GM12878 (cell line): ENCODE results near the gene POU2F3. TPM values are rescaled to one million over a fixed set of nuclear protein-coding genes. Genes with fewer than 3 reads are reported as not detected.

ENCODE experiments used
- ATAC-seq: fragments of 200-7000 bp; cut with Tn5 transposase; 3 replicates; pipeline ENCODE4 v1.9.1; 2020; ENCODE audit warnings: mild to moderate bottlenecking, moderate library complexity
- BruUV-seq: library from RNA; stranded (reverse); fragments of 400-500 nt; replicated peaks from 2 replicates; lab custom pipeline; 2021; lab: Mats Ljungman, UMichigan
- CTCF ChIA-PET: fragments of 300-600 bp; sonication (Branson Sonifier 250); formaldehyde crosslinking; extraction: SDS; loops from one replicate; lab custom pipeline; 2021; ENCODE audit warnings: inconsistent platforms; lab: Yijun Ruan, JAX
- POLR2A ChIA-PET: fragments of 350-600 bp; formaldehyde crosslinking; extraction: SDS; loops from one replicate; lab custom pipeline; 2021; ENCODE audit warnings: inconsistent platforms; lab: Charles Lee
- RAD21 ChIA-PET: fragments of 300-600 bp; sonication (Branson Sonifier 250); formaldehyde crosslinking; loops from one replicate; lab custom pipeline; 2023; ENCODE audit warnings: antibody characterized with exemption; ENCODE audit not compliant: unreplicated experiment; lab: Charles Lee
- SMC1A ChIA-PET: fragments of 300-600 bp; sonication (Branson Sonifier 250); formaldehyde crosslinking; loops from one replicate; lab custom pipeline; 2023; ENCODE audit not compliant: unreplicated experiment, uncharacterized antibody; lab: Charles Lee
- DNase-seq: peaks from one replicate; pipeline ENCODE4 v3.0.0-alpha.2; 2011; ENCODE audit warnings: low read depth, low spot score
- FAIRE-seq: peaks from 3 replicates; lab custom pipeline; 2011; peaks lifted over from hg19 to GRCh38; lab: Jason Lieb, UNC
- H2AFZ ChIP-seq: 2 replicates; pipeline ENCODE4 v1.6.0; 2011; ENCODE audit warnings: low read depth, low read length, control low read depth; ENCODE audit not compliant: control insufficient read depth
- H3K27ac ChIP-seq: 2 replicates; pipeline ENCODE4 v1.5.1; 2011; ENCODE audit warnings: control low read depth; ENCODE audit not compliant: control insufficient read depth, insufficient read depth
- H3K27me3 ChIP-seq, 2 experiments: replicated peaks in 1 of 2; 2 replicates each; pipeline versions ENCODE4 v1.6.0 to v1.6.1; 2011; ENCODE audit warnings: low read length in 1 of 2; ENCODE audit not compliant: control insufficient read depth in 2 of 2, insufficient read depth in 2 of 2
- H3K36me3 ChIP-seq, 2 experiments: 2 replicates each; pipeline ENCODE4 v1.5.1; 2011; ENCODE audit warnings: low read length in 1 of 2; ENCODE audit not compliant: control insufficient read depth in 2 of 2, insufficient read depth in 2 of 2
- H3K4me1 ChIP-seq: 2 replicates; pipeline ENCODE4 v1.6.1; 2011; ENCODE audit warnings: mild to moderate bottlenecking, low read length, moderate library complexity, mixed read lengths; ENCODE audit not compliant: control insufficient read depth, insufficient read depth
- H3K4me2 ChIP-seq: 2 replicates; pipeline ENCODE4 v1.6.0; 2011; ENCODE audit warnings: control low read depth; ENCODE audit not compliant: control insufficient read depth, insufficient read depth
- H3K4me3 ChIP-seq: fragments of 200-600 bp; sonication (generic); 2 replicates; pipeline ENCODE4 v1.5.1; 2016
- H3K79me2 ChIP-seq: 2 replicates; pipeline ENCODE4 v1.6.0; 2011; ENCODE audit warnings: low read length; ENCODE audit not compliant: control insufficient read depth, insufficient read depth
- H3K9ac ChIP-seq: 2 replicates; pipeline ENCODE4 v1.8.0; 2011; ENCODE audit warnings: low read length, control low read depth, mixed read lengths; ENCODE audit not compliant: control insufficient read depth, insufficient read depth
- H3K9me3 ChIP-seq: replicated peaks from 3 replicates; pipeline ENCODE4 v1.5.1; 2011; ENCODE audit warnings: mild to moderate bottlenecking, low read length; ENCODE audit not compliant: control insufficient read depth, insufficient read depth
- H4K20me1 ChIP-seq: 2 replicates; pipeline ENCODE4 v1.6.0; 2011; ENCODE audit not compliant: control insufficient read depth, insufficient read depth
- BHLHE40 ChIP-seq, 2 experiments: fragments of 450-650 bp in 1 of 2; IDR thresholded peaks; 2 replicates each; pipeline ENCODE4 v1.6.1; 2011 to 2017; ENCODE audit warnings: low read depth in 2 of 2, borderline replicate concordance in 1 of 2, improper control_type of control experiment in 1 of 2, low read length in 1 of 2, mild to moderate bottlenecking in 1 of 2
- HDAC2 ChIP-seq: fragments of 200-600 bp; sonication (generic); IDR thresholded peaks from 2 replicates; pipeline ENCODE4 v1.6.1; 2017
- MTA3 ChIP-seq: IDR thresholded peaks from 2 replicates; pipeline ENCODE4 v1.6.1; 2012; ENCODE audit warnings: low read length, inconsistent platforms, borderline replicate concordance
- NBN ChIP-seq: fragments of 450-650 bp; IDR thresholded peaks from 2 replicates; pipeline ENCODE4 v1.6.1; 2016
- NFYA ChIP-seq: IDR thresholded peaks from 2 replicates; pipeline ENCODE4 v1.6.1; 2011; ENCODE audit warnings: low read depth, mild to moderate bottlenecking, low read length, improper control_type of control experiment, borderline replicate concordance
- NRF1 ChIP-seq: conservative IDR thresholded peaks from 2 replicates; pipeline ENCODE4 v1.6.1; 2011; ENCODE audit warnings: mild to moderate bottlenecking, low read depth, low read length, improper control_type of control experiment
- PBX3 ChIP-seq: IDR thresholded peaks from 2 replicates; pipeline ENCODE4 v1.6.1; 2011; ENCODE audit warnings: mild to moderate bottlenecking, low read depth, low read length, moderate library complexity; ENCODE audit not compliant: insufficient replicate concordance
- SKIL ChIP-seq: fragments of 450-650 bp; IDR thresholded peaks from 2 replicates; pipeline ENCODE4 v1.6.1; 2017; ENCODE audit warnings: mild to moderate bottlenecking, low read depth, inconsistent platforms; ENCODE audit not compliant: poor library complexity, severe bottlenecking
- TCF7 ChIP-seq: IDR thresholded peaks from 2 replicates; pipeline ENCODE4 v1.6.1; 2014; ENCODE audit warnings: antibody characterized with exemption, borderline replicate concordance
- WGBS: methylation state at CpG from one replicate; pipeline ENCODE4 v1.1.6; 2016; ENCODE audit warnings: low lambda C conversion rate; ENCODE audit not compliant: insufficient replicate concordance, insufficient coverage; ENCODE audit errors: missing lambda C conversion rate; 5-methylcytosine and 5-hydroxymethylcytosine counted together
- in situ Hi-C: fragments of 300-500 bp; cut with MboI; formaldehyde crosslinking; loops from 9 replicates; pipeline ENCODE4 v1.14.3; 2018; ENCODE audit warnings: mixed read lengths
- intact Hi-C: fragments of 100-400 bp; cut with micrococcal nuclease; formaldehyde crosslinking; loops from one replicate; pipeline ENCODE4 v1.14.2; 2022; ENCODE audit not compliant: unreplicated experiment
- polyA plus RNA-seq, 11 experiments: library from polyadenylated mRNA; depleted of rRNA in 4 of 11; unstranded in 6 of 11; stranded (reverse) in 5 of 11; fragments of >200 nt; fragmentation: Nextera tagmentation in 4 of 11; fragmentation: Illumina TruSeq in 1 of 11; extraction: Ambion mirVana in 4 of 11; extraction: Trizol in 1 of 11; gene quantifications; 1 replicate in 1 of 11; 2 replicates in 10 of 11; pipeline versions ENCODE4 v1.2.1 to v1.2.3, GENCODE V29; 2011 to 2016; ENCODE audit warnings: inconsistent platforms in 2 of 11, missing spikeins in 2 of 11, low read depth in 1 of 11
- total RNA-seq, 4 experiments: library from RNA; depleted of rRNA in 3 of 4; stranded (reverse); fragments of >200 nt in 3 of 4; fragmentation: Illumina TruSeq in 1 of 4; extraction: Trizol in 1 of 4; gene quantifications; 2 replicates each; pipeline versions ENCODE4 v1.2.1 to v1.2.3, GENCODE V29; 2013 to 2021

POU2F3 gene
- total and polyA plus RNA-seq, 10 of the 15 experiments (the other 5 are each of a cell fraction or from before 2014, with no cell fraction given) = 0.09 to 4.4 (median 0.33) TPM

GRCh38 chr11:120203626-120204025 lies 36.3 kb upstream of the POU2F3 start (continued):
- TF ChIP-seq HDAC2 = no peak
- TF ChIP-seq NFYA = no peak
- no peak for TF ChIP-seq NBN
- no peak for TF ChIP-seq NRF1
- TF ChIP-seq MTA3 = no peak
- no peak for TF ChIP-seq PBX3
- TF ChIP-seq SKIL = no peak

- Histone ChIP-seq H3K9ac (no peak overlapping the region), H3K79me2 (no peaks in the 10 kb centered on the region), H4K20me1 (no peaks in the 10 kb centered on the region), H3K36me3 (no peaks in the 10 kb centered on the region), H3K9me3 (no peaks in the 10 kb centered on the region), H2AFZ (no peak overlapping the region), H3K4me2 (no peak overlapping the region), H3K27me3 (peaks cover 0 to 1% of the 10 kb centered on the region in 2 experiments; a peak in 3 of 4 replicates), H3K4me3 (no peak overlapping the region), H3K27ac (no peak overlapping the region), H3K4me1 (peaks cover 5% of the 10 kb centered on the region)
- no peak for DNase-seq
- WGBS = 6% methylated on average over 7 of the region's 7 CpGs
- intact Hi-C loops (no loop called here), in situ Hi-C loops (no loop called here)
- ChIA-PET RAD21 (interaction anchor here (1.1 kb wide), 1 partner anchor 30 kb away, joined by 3 read pairs; no protein-coding TSS in a partner anchor), POLR2A (no interaction called here), CTCF (interaction anchor here (0.7 to 1.5 kb wide), 4 partner anchors 15 to 40 kb away, joined by 3 read pairs; no protein-coding TSS in a partner anchor), SMC1A (no interaction called here)
- no peak for ATAC-seq
- peak in 1 of 2 experiments; percentile 33; a peak in 1 of 4 replicates for TF ChIP-seq BHLHE40 (IDR thresholded peaks at IDR 0.05; ENCODE audit: borderline replicate concordance in 1 of 2, low read depth in 2 of 2, low read length in 1 of 2)
- no peak for TF ChIP-seq TCF7
- BruUV-seq = no TSS peak
- no peak for FAIRE-seq
Measured at GRCh38 chr11:120205596-120206161, 34.3 kb upstream of the POU2F3 start.
